GM19025 (cell line): Measurements from ENCODE around the gene RAPGEF1.
A peak's percentile ranks its signal among the peaks of the same experiment; 100 is the strongest.
"Not testable (repeated sequence)": the region's sequence is repeated elsewhere in the genome, so short reads cannot be mapped to it uniquely, and the experiment has no call there.

ENCODE experiments used
- ATAC-seq: cut with Tn5 transposase; IDR thresholded peaks from one replicate; pipeline ENCODE4 v1.9.1; 2021; ENCODE audit warnings: mild to moderate bottlenecking, low read depth, moderate library complexity; ENCODE audit not compliant: unreplicated experiment

The RAPGEF1 gene

DNA sequence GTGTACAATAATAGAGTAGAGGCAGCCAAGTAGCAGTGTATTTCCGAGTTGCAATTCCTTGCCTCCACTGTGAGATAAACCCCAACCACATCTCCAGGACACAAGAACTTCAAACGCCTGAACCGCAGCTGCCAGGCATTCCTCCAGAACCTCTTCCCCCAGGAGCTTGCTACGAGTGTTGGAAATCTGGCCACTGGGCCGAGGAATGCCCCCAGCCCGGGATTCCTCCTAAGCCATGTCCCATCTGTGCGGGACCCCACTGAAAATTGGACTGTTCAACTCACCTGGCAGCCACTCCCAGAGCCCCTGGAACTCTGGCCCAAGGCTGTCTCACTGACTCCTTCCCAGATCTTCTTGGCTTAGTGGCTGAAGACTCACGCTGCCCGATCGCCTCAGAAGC, 190.7 kb downstream of the RAPGEF1 start:
- ATAC-seq = not testable (repeated sequence)

DNA sequence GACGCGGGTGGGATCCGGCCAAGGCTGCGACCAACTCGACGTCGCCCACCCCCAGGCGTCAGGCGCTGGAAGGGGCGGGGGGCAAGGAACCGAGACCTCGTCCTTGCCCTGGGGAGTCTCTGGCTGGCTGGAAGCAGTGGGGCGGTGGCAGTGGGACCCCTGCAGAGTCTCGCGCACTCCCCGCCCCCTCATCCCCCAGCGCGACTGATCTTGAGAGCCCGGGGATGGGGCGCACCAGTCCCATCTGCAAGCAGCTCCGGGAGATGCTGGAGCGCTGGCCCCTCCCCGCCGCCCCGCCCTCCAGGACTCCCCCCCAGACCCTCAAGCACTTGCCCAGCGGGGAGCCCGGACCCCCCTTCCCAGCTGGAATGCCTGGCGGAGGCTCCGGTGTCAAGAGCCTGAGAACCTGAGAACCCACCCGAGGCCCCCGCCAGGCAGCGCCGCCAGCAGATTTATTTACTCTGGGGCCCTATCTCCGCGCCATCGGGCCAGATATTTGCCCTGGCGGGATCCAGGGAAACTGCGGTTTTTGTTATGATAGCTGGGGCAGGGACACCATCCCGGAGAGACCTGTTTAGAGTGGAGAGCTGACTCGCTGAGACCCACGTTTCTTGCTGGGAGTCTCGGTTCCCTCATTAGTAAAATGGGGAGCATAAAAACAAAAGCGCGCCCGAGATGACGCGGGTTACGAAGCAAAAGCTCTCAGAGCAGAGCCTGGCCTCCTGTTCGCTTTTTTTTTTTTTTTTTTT, 193.4 kb downstream of the RAPGEF1 start:
- no peak for ATAC-seq

DNA sequence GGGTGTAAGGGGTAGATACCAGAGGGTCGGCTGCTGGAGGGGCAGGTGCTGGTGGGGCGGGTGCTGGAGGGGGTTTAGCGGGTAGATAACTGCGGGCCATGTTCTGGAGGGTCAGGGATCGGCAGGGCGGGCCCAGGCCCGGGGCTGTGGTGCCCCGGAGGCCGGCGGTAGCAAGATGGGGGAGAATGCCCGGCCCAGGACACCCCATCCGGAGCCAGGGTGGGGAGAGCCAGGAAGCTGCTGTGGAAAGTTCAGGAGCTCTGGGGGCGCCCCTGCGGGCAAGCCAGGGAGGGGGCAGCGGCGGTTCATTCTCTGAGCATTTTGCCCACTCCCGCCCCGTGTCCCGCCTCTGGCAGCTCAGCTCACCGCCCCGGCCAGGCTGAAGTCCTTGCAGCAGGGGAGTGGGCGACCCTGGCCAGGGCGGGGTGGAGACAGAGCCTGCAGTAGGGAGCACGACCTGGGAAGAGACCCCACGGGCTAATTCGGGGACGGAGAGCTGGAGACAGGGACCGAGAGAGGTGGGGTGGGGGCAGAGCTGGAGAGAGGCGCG, 194.0 kb downstream of the RAPGEF1 start:
- no peak for ATAC-seq

DNA sequence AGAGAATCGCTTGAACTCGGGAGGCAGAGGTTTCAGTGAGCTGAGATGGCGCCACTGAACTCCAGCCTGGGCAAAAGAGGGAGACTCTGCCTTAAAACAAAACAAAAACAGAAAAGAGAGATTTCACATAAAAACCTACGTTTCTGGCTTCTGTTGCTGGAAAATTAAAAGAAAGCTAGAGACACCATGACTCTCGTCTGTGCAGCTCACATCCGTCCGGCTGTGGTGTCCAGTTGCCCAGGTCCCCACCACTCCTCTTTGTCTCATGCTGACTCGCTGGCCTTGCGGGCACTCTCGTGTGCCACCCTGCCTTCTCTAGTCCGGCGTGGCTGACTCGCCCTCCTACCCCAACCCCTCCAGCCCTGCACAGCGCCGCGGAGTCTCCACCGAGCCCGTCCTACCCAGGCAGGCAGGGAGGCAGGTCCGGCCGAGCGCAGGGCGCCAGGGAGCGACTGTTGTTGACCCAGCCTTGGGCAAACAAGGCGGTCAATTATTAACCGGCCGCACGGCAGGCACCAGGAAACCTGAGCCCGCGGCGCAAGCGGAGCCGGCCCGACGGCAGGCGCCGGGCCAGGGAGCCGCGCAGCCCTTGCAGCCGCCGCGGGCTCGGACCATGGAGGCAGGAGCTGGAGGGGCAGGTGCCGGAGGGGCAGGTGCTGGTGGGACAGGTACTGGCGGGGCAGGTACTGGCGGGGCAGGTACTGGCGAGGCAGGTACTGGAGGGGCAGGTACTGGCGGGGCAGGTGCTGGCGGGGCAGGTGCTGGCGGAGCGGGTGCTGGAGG, 194.7 kb downstream of the RAPGEF1 start, which contains the start of gene PRRT1B:
Gene PRRT1B (plus strand): TSS at position 521 of the 783 bp plus-strand sequence. CDS start 93 bp downstream, at position 614.
- no peak for ATAC-seq

DNA sequence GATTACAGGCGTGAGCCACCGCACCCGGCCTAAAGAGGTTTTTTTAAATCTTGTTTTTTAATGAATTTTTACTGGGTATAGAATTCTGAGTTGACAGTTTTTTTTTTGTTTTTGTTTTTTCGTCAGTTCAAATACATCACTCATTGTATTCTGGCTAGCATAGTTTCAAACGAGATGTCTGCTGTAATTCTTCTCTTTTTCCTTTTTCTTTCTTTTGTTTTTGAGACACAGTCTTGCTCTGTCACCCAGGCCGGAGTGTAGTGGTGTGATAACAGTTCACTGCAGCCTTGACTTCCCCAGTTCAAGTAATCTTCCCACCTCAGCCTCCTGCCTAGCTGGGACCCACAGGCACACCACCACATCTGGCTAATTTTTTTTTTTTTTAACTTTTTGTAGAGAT, 196.7 kb downstream of the RAPGEF1 start:
- ATAC-seq = no peak

GRCh38 chr9:131539223-131539923, 200.5 kb downstream of the RAPGEF1 start:
- no peak for ATAC-seq

- no peak for ATAC-seq
These were observed 201.9 kb downstream of the RAPGEF1 start for GRCh38 chr9:131537946-131538345.

GRCh38 chr9:131534721-131535237, 205.1 kb downstream of the RAPGEF1 start:
- no peak for ATAC-seq

GRCh38 chr9:131530920-131531832, 208.7 kb downstream of the RAPGEF1 start, which contains the start of gene UCK1:
Gene UCK1 (minus strand): TSS chr9:131531263. CDS start chr9:131531174, 89 bp downstream.
- peak; percentile 64 for ATAC-seq

DNA sequence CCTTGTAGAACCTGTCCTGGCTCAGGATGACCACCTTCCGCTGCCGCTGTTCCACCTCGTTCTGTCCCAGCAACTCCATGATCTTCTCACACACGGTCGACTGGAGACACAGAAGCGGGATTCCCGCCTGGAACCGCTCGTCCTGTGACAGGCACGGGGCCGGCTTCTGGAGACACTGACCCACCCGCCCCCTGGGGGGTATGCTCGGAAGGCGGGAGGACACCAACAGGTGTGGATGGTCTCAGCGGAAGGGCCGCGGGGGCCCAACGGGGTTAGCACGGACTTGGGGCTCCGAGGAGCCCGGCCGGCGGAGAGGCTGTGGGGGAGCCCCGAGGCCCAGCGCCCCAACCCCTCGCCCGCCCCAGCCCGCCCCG, 209.3 kb downstream of the RAPGEF1 start:
- ATAC-seq = no peak

- ATAC-seq = no peak
These were observed 210.0 kb downstream of the RAPGEF1 start for GRCh38 chr9:131529597-131530545.

GRCh38 chr9:131528886-131529505, 210.9 kb downstream of the RAPGEF1 start:
- no peak for ATAC-seq

DNA sequence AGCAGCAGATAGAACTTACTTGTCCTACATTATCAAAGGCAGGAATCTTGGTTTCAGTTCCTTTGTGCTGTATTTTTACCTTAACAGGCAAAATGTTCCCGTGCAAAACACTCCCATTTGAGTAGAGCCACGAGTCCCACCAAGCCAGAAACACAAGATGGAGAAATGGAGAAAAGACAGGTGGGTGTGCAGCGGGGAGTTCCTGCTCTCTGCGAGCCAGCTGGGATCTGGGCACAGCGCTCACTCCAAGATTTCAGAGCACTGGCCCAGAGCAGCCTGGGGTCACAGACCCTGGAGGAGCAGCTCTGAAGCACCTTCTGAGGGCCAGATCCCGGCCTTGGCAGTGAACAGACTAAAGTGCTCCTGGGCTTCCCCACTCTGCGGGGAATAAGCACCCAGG, 211.7 kb downstream of the RAPGEF1 start:
- ATAC-seq = no peak
